Mammary epithelial cell (primary cell): Measurements from ENCODE around the gene PBOV1.

Experiments
- CTCF ChIP-seq, 2 donors: IDR thresholded peaks in 1 of 2; conservative IDR thresholded peaks in 1 of 2; 2 replicates each; pipeline ENCODE4 v1.5.1; 2011 to 2012; ENCODE audit warnings: inconsistent platforms in 2 of 2, low read length in 2 of 2, mild to moderate bottlenecking in 2 of 2, control low read depth in 1 of 2, low read depth in 1 of 2; ENCODE audit not compliant: insufficient read depth in 1 of 2; ENCODE audit errors: extremely low read depth in 1 of 2
- EZH2 ChIP-seq: IDR thresholded peaks from 2 replicates; pipeline ENCODE4 v1.6.1; 2012; ENCODE audit warnings: low read length, inconsistent platforms, borderline replicate concordance

DNA sequence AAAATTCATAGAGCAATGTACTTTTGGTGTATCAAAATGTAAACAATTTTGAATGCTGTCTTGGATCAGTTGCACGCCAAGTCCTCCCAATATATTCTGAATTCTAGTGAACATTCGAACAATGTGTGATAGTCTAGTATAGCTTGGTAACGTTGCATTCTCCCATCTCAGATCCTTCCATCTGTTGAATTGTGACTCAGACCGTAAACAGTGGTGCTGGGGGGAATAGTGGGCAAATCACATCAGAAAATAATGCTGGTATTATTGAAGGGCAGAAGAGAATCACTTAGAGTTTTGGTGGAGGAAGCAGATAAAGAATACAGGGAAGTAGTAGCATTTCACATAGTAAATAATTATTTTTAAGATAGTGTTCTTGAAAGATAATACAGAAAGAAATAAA lies 45.7 kb upstream of the PBOV1 start:
- TF ChIP-seq EZH2 = no peak
- no peak for TF ChIP-seq CTCF (conservative IDR thresholded peaks at IDR 0.05 in 1 of 2, IDR thresholded peaks at IDR 0.05 in 1 of 2; ENCODE audit: extremely low read depth in 1 of 2, insufficient read depth in 1 of 2, low read depth in 1 of 2, low read length in 2 of 2)
